Progenitor cell of endocrine pancreas (in vitro differentiated cells): Measurements from ENCODE around the gene MMP15. TPM values are rescaled to one million over a fixed set of nuclear protein-coding genes. Genes with fewer than 3 reads are reported as not detected.
"Not testable (repeated sequence)": the region's sequence is repeated elsewhere in the genome, so short reads cannot be mapped to it uniquely, and the experiment has no call there.

Experiments used
- DNase-seq: peaks from one replicate; pipeline ENCODE4 v3.0.0; 2021; ENCODE audit warnings: low spot score; ENCODE audit not compliant: unreplicated experiment
- H3K27ac Mint-ChIP-seq: 2 replicates; pipeline ENCODE4 v1.8.0; 2021; ENCODE audit warnings: mild to moderate bottlenecking, moderate library complexity, mixed read lengths
- H3K27me3 Mint-ChIP-seq: 2 replicates; pipeline ENCODE4 v1.8.0; 2021; ENCODE audit warnings: mixed read lengths
- H3K36me3 Mint-ChIP-seq: 2 replicates; pipeline ENCODE4 v1.8.0; 2022; ENCODE audit warnings: mixed read lengths; ENCODE audit not compliant: insufficient read depth
- H3K4me1 Mint-ChIP-seq: 2 replicates; pipeline ENCODE4 v1.8.0; 2021; ENCODE audit warnings: low read depth, mixed read lengths
- H3K4me3 Mint-ChIP-seq: 2 replicates; pipeline ENCODE4 v1.8.0; 2021; ENCODE audit warnings: low read depth, mild to moderate bottlenecking, moderate library complexity, mixed read lengths
- H3K9me3 Mint-ChIP-seq: 2 replicates; pipeline ENCODE4 v1.8.0; 2021; ENCODE audit warnings: low read depth, mixed read lengths
- total RNA-seq: library from RNA; stranded (reverse); gene quantifications from 2 replicates; pipeline ENCODE4 v1.2.1, GENCODE V29; 2021
- TF ChIP-seq, protein P1 (sequence below): fragments of 200-600 bp; sonication (generic); IDR thresholded peaks from one replicate; pipeline ENCODE4 v1.5.0; 2021; ENCODE audit warnings: antibody characterized with exemption, mild to moderate bottlenecking; ENCODE audit not compliant: unreplicated experiment

Gene MMP15
- total RNA-seq, 1 donor from 2014 or later = 85.0 TPM

- Mint-ChIP-seq H3K36me3 (no peaks in the 10 kb centered on the region), H3K4me1 (peaks cover 2% of the 10 kb centered on the region), H3K27me3 (no peaks in the 10 kb centered on the region), H3K9me3 (no peaks in the 10 kb centered on the region), H3K4me3 (no peak overlapping the region), H3K27ac (no peak overlapping the region)
- no peak for DNase-seq
- TF ChIP-seq, protein P1, sequence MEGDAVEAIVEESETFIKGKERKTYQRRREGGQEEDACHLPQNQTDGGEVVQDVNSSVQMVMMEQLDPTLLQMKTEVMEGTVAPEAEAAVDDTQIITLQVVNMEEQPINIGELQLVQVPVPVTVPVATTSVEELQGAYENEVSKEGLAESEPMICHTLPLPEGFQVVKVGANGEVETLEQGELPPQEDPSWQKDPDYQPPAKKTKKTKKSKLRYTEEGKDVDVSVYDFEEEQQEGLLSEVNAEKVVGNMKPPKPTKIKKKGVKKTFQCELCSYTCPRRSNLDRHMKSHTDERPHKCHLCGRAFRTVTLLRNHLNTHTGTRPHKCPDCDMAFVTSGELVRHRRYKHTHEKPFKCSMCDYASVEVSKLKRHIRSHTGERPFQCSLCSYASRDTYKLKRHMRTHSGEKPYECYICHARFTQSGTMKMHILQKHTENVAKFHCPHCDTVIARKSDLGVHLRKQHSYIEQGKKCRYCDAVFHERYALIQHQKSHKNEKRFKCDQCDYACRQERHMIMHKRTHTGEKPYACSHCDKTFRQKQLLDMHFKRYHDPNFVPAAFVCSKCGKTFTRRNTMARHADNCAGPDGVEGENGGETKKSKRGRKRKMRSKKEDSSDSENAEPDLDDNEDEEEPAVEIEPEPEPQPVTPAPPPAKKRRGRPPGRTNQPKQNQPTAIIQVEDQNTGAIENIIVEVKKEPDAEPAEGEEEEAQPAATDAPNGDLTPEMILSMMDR = no peak
Measured at GRCh38 chr16:58057784-58058183, 32.2 kb downstream of the MMP15 start.

- peak overlapping the region; percentile 62 for H3K27ac Mint-ChIP-seq
- TF ChIP-seq, protein P1 = no peak
- DNase-seq = no peak
- peaks cover 11% of the 10 kb centered on the region for H3K4me1 Mint-ChIP-seq
- no peaks in the 10 kb centered on the region for H3K27me3 Mint-ChIP-seq
- no peak overlapping the region for H3K4me3 Mint-ChIP-seq
- no peaks in the 10 kb centered on the region for H3K9me3 Mint-ChIP-seq
- H3K36me3 Mint-ChIP-seq = no peaks in the 10 kb centered on the region
Measured at GRCh38 chr16:58062821-58063220, 37.3 kb downstream of the MMP15 start.

DNA sequence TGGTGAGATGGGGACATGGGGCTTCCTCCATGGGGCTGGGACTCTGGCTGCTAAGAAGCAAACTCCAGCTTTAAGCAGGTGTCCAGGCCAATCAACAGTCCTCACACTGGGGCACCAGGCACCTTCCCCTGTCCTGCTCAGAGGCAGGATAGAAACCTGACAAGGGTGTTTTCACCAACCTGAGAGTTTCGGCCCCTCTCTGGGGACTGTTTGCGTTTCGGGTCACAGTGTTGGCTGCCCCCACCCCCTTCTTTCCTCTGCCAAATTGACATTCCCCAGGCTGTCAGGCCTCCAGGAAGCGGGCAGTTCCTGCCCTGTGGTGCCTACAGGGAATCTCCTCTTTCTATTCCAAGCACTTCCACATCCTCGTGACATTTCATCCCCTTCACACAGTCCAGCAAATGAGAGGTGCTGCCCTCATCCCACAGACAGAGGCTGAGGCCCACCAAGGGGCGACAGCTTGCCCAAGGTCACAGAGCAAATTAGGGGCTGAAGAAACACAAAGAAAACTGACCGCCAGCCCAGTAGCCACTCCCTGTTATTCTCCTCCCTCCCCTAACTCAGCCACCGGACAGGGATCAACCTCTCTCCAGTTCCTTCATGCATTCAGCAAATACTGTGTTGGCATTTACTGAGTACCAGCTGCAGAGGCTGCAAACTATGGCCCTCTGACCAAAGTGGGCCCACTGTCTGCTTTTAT lies 38.0 kb downstream of the MMP15 start:
- no peaks in the 10 kb centered on the region for H3K27me3 Mint-ChIP-seq
- H3K9me3 Mint-ChIP-seq = no peaks in the 10 kb centered on the region
- DNase-seq = no peak
- H3K4me3 Mint-ChIP-seq = no peak overlapping the region
- TF ChIP-seq, protein P1 = no peak
- H3K4me1 Mint-ChIP-seq = peaks cover 11% of the 10 kb centered on the region
- peak overlapping the region; percentile 88 for H3K27ac Mint-ChIP-seq
- H3K36me3 Mint-ChIP-seq = no peaks in the 10 kb centered on the region

DNA sequence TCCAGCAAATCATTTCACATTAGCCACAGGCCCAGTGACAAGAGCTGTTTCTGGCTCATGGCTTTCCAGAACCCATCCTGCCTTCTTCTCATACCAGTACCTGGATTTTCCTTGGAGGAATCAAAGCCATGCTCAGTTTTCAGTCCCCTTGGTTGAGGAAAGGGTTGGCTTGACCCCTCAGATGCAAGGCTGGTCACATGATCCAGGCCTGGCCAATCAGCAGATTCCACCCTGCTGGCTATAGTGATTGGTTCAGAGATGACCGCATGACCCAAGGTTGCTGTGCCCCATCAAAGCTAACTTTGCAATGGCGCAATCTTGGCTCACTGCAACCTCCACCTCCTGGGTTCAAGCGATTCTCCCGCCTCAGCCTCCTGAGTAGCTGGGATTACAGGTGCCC lies 45.0 kb downstream of the MMP15 start:
- no peaks in the 10 kb centered on the region for H3K27me3 Mint-ChIP-seq
- TF ChIP-seq, protein P1 = no peak
- H3K9me3 Mint-ChIP-seq = no peaks in the 10 kb centered on the region
- H3K4me3 Mint-ChIP-seq = no peak overlapping the region
- DNase-seq = no peak
- no peaks in the 10 kb centered on the region for H3K36me3 Mint-ChIP-seq
- no peak overlapping the region for H3K27ac Mint-ChIP-seq
- no peaks in the 10 kb centered on the region for H3K4me1 Mint-ChIP-seq

DNA sequence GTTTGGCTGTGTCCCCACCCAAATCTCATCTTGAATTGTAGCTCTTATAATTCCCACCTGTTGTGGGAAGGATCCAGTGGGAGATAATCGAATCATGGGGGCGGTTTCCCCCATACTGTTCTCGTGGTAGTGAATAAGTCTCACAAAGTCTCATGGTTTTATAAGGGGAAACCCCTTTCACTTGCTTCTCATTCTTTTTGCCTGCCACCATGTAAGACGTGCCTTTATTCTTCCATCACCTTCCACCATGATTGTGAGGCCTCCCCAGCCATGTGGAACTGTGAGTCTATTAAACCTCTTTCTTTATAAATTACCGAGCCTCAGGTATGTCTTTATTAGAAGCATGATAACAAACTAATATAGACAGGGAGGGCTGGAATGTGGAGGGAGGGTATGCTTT lies 46.6 kb downstream of the MMP15 start:
- not testable (repeated sequence) for H3K4me1 Mint-ChIP-seq, H3K27me3 Mint-ChIP-seq, H3K4me3 Mint-ChIP-seq, H3K36me3 Mint-ChIP-seq, H3K9me3 Mint-ChIP-seq, DNase-seq, H3K27ac Mint-ChIP-seq

DNA sequence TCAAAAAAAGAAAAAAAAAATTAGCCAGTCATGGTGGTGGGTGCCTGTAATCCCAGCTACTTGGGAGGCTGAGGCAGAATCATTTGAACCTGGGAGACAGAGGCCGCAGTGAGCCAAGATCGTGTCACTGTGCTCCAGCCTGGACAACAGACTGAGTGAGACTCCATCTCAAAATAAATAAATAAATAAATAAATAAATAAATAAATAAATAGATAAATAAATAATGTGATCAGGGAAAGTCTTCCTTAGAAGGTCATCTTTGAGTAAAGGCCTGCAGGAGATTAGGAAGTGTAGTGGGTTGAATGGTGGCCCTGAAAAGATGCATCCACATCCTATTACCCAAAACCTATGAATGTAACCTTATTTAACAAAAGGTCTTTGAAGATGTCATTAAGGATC lies 47.5 kb downstream of the MMP15 start:
- not testable (repeated sequence) for DNase-seq, H3K36me3 Mint-ChIP-seq

More for the DNA sequence above, 47.5 kb downstream of the MMP15 start:
- H3K9me3 Mint-ChIP-seq = peaks cover 11% of the 10 kb centered on the region
- H3K27ac Mint-ChIP-seq, H3K4me3 Mint-ChIP-seq, H3K4me1 Mint-ChIP-seq, H3K27me3 Mint-ChIP-seq: not testable (repeated sequence)
